ENCODE results near the gene WAPL.
A peak's percentile ranks its signal among the peaks of the same experiment; 100 is the strongest.

The WAPL gene

DNA sequence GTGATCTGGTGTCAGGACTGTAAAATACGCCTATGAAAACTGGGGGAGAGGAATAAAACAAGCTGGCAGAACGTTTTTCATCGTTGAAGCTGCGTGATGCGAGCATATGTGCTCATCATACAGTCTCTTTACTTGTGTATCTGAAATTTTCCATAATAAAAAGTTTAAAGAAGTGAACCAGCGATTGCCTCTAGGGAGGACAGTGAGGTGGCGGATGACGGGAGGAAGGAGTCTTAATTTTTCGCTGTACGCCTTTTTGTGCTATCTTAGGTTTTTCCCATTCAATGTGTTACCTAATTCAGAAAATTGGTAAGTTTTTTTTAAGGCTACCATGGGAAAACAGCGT is 891 bp upstream of the WAPL start:
- peak; percentile 41 for DNase-seq (ENCODE audit: low read depth)
- Histone ChIP-seq H3K4me1 (ENCODE audit: control insufficient read depth, insufficient read depth, low read length) (peaks cover 31% of the 10 kb centered on the region), H3K36me3 (ENCODE audit: control insufficient read depth, insufficient read depth, low read length, severe bottlenecking) (peaks cover 4% of the 10 kb centered on the region), H3K9me3 (ENCODE audit: control insufficient read depth, low read length) (no peaks in the 10 kb centered on the region), H3K9ac (ENCODE audit: low read length) (peak overlapping the region; percentile 96), H3K27me3 (replicated peaks; ENCODE audit: control insufficient read depth, insufficient read depth, low read length) (no peaks in the 10 kb centered on the region), H3K4me3 (ENCODE audit: low read length) (peak overlapping the region; percentile 96)

GRCh38 chr10:86520871-86521677 is 518 bp downstream of the WAPL start:
- Histone ChIP-seq H3K27me3 (replicated peaks; ENCODE audit: control insufficient read depth, insufficient read depth, low read length) (no peaks in the 10 kb centered on the region), H3K9ac (ENCODE audit: low read length) (peak overlapping the region; percentile 96), H3K4me1 (ENCODE audit: control insufficient read depth, insufficient read depth, low read length) (peaks cover 31% of the 10 kb centered on the region), H3K36me3 (ENCODE audit: control insufficient read depth, insufficient read depth, low read length, severe bottlenecking) (peaks cover 17% of the 10 kb centered on the region), H3K9me3 (ENCODE audit: control insufficient read depth, low read length) (no peaks in the 10 kb centered on the region), H3K4me3 (ENCODE audit: low read length) (peak overlapping the region; percentile 96)
- peak; percentile 84 for DNase-seq (ENCODE audit: low read depth)

- H3K9me3 ChIP-seq (ENCODE audit: control insufficient read depth, low read length), result no peaks in the 10 kb centered on the region
- peak overlapping the region; percentile 62 for H3K9ac ChIP-seq (ENCODE audit: low read length)
- H3K27me3 ChIP-seq (replicated peaks; ENCODE audit: control insufficient read depth, insufficient read depth, low read length), result no peaks in the 10 kb centered on the region
- H3K4me1 ChIP-seq (ENCODE audit: control insufficient read depth, insufficient read depth, low read length), result peaks cover 31% of the 10 kb centered on the region
- no peak for DNase-seq (ENCODE audit: low read depth)
- peak overlapping the region; percentile 96 for H3K4me3 ChIP-seq (ENCODE audit: low read length)
- H3K36me3 ChIP-seq (ENCODE audit: control insufficient read depth, insufficient read depth, low read length, severe bottlenecking), result peaks cover 36% of the 10 kb centered on the region
Measured at GRCh38 chr10:86518781-86519180, 2.8 kb downstream of the WAPL start.

GRCh38 chr10:86512137-86512536 is 9.5 kb downstream of the WAPL start:
- Histone ChIP-seq H3K9ac (ENCODE audit: low read length) (no peak overlapping the region), H3K4me1 (ENCODE audit: control insufficient read depth, insufficient read depth, low read length) (peaks cover 12% of the 10 kb centered on the region), H3K36me3 (ENCODE audit: control insufficient read depth, insufficient read depth, low read length, severe bottlenecking) (peaks cover 45% of the 10 kb centered on the region), H3K27me3 (replicated peaks; ENCODE audit: control insufficient read depth, insufficient read depth, low read length) (no peaks in the 10 kb centered on the region), H3K4me3 (ENCODE audit: low read length) (no peak overlapping the region), H3K9me3 (ENCODE audit: control insufficient read depth, low read length) (no peaks in the 10 kb centered on the region)
- no peak for DNase-seq (ENCODE audit: low read depth)

GRCh38 chr10:86511027-86511865 is 10.3 kb downstream of the WAPL start:
- DNase-seq (ENCODE audit: low read depth), result no peak
- Histone ChIP-seq H3K36me3 (ENCODE audit: control insufficient read depth, insufficient read depth, low read length, severe bottlenecking) (peaks cover 39% of the 10 kb centered on the region), H3K9ac (ENCODE audit: low read length) (no peak overlapping the region), H3K4me3 (ENCODE audit: low read length) (no peak overlapping the region), H3K4me1 (ENCODE audit: control insufficient read depth, insufficient read depth, low read length) (peaks cover 12% of the 10 kb centered on the region), H3K27me3 (replicated peaks; ENCODE audit: control insufficient read depth, insufficient read depth, low read length) (no peaks in the 10 kb centered on the region), H3K9me3 (ENCODE audit: control insufficient read depth, low read length) (no peaks in the 10 kb centered on the region)

DNA sequence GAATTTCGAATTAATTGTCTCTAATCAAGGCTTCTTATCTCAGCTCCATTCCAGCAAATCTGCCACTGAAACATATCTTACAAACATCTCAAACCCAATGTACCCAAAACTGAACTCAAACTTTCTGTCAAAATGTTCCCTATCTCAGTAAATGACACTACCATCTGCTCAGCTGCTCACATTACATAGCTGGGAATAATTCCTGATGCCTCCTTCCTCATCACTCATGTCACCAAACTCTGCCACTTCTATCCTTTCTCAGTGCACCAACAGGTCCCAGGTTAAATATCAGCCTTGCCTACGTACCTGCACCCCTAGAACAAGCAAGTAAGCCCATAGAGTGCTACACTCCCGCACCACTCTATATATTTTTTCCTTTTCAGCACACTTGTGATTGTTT is 12.4 kb downstream of the WAPL start:
- DNase-seq (ENCODE audit: low read depth), result no peak
- H3K9me3 ChIP-seq (ENCODE audit: control insufficient read depth, low read length), result no peaks in the 10 kb centered on the region
- H3K36me3 ChIP-seq (ENCODE audit: control insufficient read depth, insufficient read depth, low read length, severe bottlenecking), result peaks cover 27% of the 10 kb centered on the region
- H3K4me1 ChIP-seq (ENCODE audit: control insufficient read depth, insufficient read depth, low read length), result peaks cover 12% of the 10 kb centered on the region
- H3K9ac ChIP-seq (ENCODE audit: low read length), result no peak overlapping the region
- no peaks in the 10 kb centered on the region for H3K27me3 ChIP-seq (replicated peaks; ENCODE audit: control insufficient read depth, insufficient read depth, low read length)
- H3K4me3 ChIP-seq (ENCODE audit: low read length), result no peak overlapping the region

- Histone ChIP-seq H3K4me1 (ENCODE audit: control insufficient read depth, insufficient read depth, low read length) (peaks cover 12% of the 10 kb centered on the region), H3K27me3 (replicated peaks; ENCODE audit: control insufficient read depth, insufficient read depth, low read length) (no peaks in the 10 kb centered on the region), H3K36me3 (ENCODE audit: control insufficient read depth, insufficient read depth, low read length, severe bottlenecking) (peaks cover 22% of the 10 kb centered on the region), H3K9me3 (ENCODE audit: control insufficient read depth, low read length) (no peaks in the 10 kb centered on the region), H3K4me3 (ENCODE audit: low read length) (no peak overlapping the region), H3K9ac (ENCODE audit: low read length) (no peak overlapping the region)
- DNase-seq (ENCODE audit: low read depth), result no peak
Measured at GRCh38 chr10:86508217-86508616, 13.4 kb downstream of the WAPL start.

GRCh38 chr10:86506499-86506898 is 15.1 kb downstream of the WAPL start:
- Histone ChIP-seq H3K27me3 (replicated peaks; ENCODE audit: control insufficient read depth, insufficient read depth, low read length) (no peaks in the 10 kb centered on the region), H3K9me3 (ENCODE audit: control insufficient read depth, low read length) (no peaks in the 10 kb centered on the region), H3K9ac (ENCODE audit: low read length) (no peak overlapping the region), H3K36me3 (ENCODE audit: control insufficient read depth, insufficient read depth, low read length, severe bottlenecking) (peaks cover 33% of the 10 kb centered on the region), H3K4me3 (ENCODE audit: low read length) (no peak overlapping the region), H3K4me1 (ENCODE audit: control insufficient read depth, insufficient read depth, low read length) (peaks cover 8% of the 10 kb centered on the region)
- no peak for DNase-seq (ENCODE audit: low read depth)

GRCh38 chr10:86506062-86506461 is 15.5 kb downstream of the WAPL start:
- DNase-seq (ENCODE audit: low read depth), result no peak
- Histone ChIP-seq H3K4me3 (ENCODE audit: low read length) (no peak overlapping the region), H3K9me3 (ENCODE audit: control insufficient read depth, low read length) (no peaks in the 10 kb centered on the region), H3K36me3 (ENCODE audit: control insufficient read depth, insufficient read depth, low read length, severe bottlenecking) (peaks cover 32% of the 10 kb centered on the region), H3K9ac (ENCODE audit: low read length) (no peak overlapping the region), H3K27me3 (replicated peaks; ENCODE audit: control insufficient read depth, insufficient read depth, low read length) (no peaks in the 10 kb centered on the region), H3K4me1 (ENCODE audit: control insufficient read depth, insufficient read depth, low read length) (peaks cover 12% of the 10 kb centered on the region)

- Histone ChIP-seq H3K9me3 (ENCODE audit: control insufficient read depth, low read length) (no peaks in the 10 kb centered on the region), H3K27me3 (replicated peaks; ENCODE audit: control insufficient read depth, insufficient read depth, low read length) (no peaks in the 10 kb centered on the region), H3K4me1 (ENCODE audit: control insufficient read depth, insufficient read depth, low read length) (peaks cover 18% of the 10 kb centered on the region), H3K4me3 (ENCODE audit: low read length) (no peak overlapping the region), H3K36me3 (ENCODE audit: control insufficient read depth, insufficient read depth, low read length, severe bottlenecking) (peaks cover 33% of the 10 kb centered on the region), H3K9ac (ENCODE audit: low read length) (no peak overlapping the region)
- DNase-seq (ENCODE audit: low read depth), result no peak
Measured at GRCh38 chr10:86504510-86504909, 17.1 kb downstream of the WAPL start.

GRCh38 chr10:86500846-86501245 is 20.7 kb downstream of the WAPL start:
- H3K36me3 ChIP-seq (ENCODE audit: control insufficient read depth, insufficient read depth, low read length, severe bottlenecking), result peaks cover 58% of the 10 kb centered on the region
- no peaks in the 10 kb centered on the region for H3K27me3 ChIP-seq (replicated peaks; ENCODE audit: control insufficient read depth, insufficient read depth, low read length)
- peak; percentile 63 for DNase-seq (ENCODE audit: low read depth)
- H3K9me3 ChIP-seq (ENCODE audit: control insufficient read depth, low read length), result no peaks in the 10 kb centered on the region
- no peak overlapping the region for H3K4me3 ChIP-seq (ENCODE audit: low read length)
- peaks cover 18% of the 10 kb centered on the region for H3K4me1 ChIP-seq (ENCODE audit: control insufficient read depth, insufficient read depth, low read length)
- no peak overlapping the region for H3K9ac ChIP-seq (ENCODE audit: low read length)
